Right lobe of liver (tissue), 6 donors: ENCODE data around the gene OSCP1. TPM values are rescaled to one million over a fixed set of nuclear protein-coding genes. Genes with fewer than 3 reads are reported as not detected.
A peak's percentile ranks its signal among the peaks of the same experiment; 100 is the strongest.

Source experiments
- ATAC-seq, 4 donors: fragments of 200-7000 bp; cut with Tn5 transposase; one replicate each; pipeline ENCODE4 v1.9.1; 2020; ENCODE audit warnings: mild to moderate bottlenecking in 4 of 4, moderate library complexity in 4 of 4
- DNase-seq, 3 donors: peaks; one replicate each; pipeline ENCODE4 v3.0.0-alpha.2; 2020
- H3K27ac ChIP-seq, 3 donors: fragments of 200-600 bp; one replicate each; pipeline ENCODE4 v1.8.0; 2022
- H3K27me3 ChIP-seq, 2 donors: fragments of 200-600 bp; one replicate each; pipeline ENCODE4 v1.8.0; 2022
- H3K36me3 ChIP-seq, 4 donors: fragments of 200-600 bp; sonication (generic) in 1 of 4; one replicate each; pipeline versions ENCODE4 v1.5.1 to v1.8.0; 2017 to 2022; ENCODE audit warnings: control low read depth in 1 of 4
- H3K4me1 ChIP-seq, 4 donors: fragments of 200-600 bp; sonication (generic) in 1 of 4; one replicate each; pipeline versions ENCODE4 v1.5.1 to v1.8.0; 2017 to 2022; ENCODE audit warnings: control low read depth in 1 of 4
- H3K4me3 ChIP-seq, 3 donors: fragments of 200-600 bp; one replicate each; pipeline ENCODE4 v1.8.0; 2022
- H3K9me3 ChIP-seq, 4 donors: fragments of 200-600 bp; sonication (generic) in 1 of 4; one replicate each; pipeline versions ENCODE4 v1.5.1 to v1.8.0; 2017 to 2022; ENCODE audit warnings: control low read depth in 1 of 4
- POLR2A ChIP-seq: fragments of 450-650 bp; IDR thresholded peaks from one replicate; pipeline ENCODE4 v1.6.1; 2017; ENCODE audit warnings: antibody characterized with exemption, mild to moderate bottlenecking
- WGBS: methylation state at CpG from one replicate; pipeline ENCODE4 v1.1.6; 2018; ENCODE audit warnings: low coverage, low lambda C conversion rate; ENCODE audit not compliant: insufficient coverage; ENCODE audit errors: missing lambda C conversion rate; 5-methylcytosine and 5-hydroxymethylcytosine counted together
- intact Hi-C, 2 donors: fragments of 100-400 bp; cut with DNase I; formaldehyde crosslinking; loops; one replicate each; pipeline versions ENCODE4 v1.11.2 to v1.14.1; 2022
- total RNA-seq, 6 experiments: library from RNA; depleted of rRNA in 2 of 6; stranded (reverse); fragments of >200 nt in 2 of 6; fragmentation: NEBNext Ultra II Directional in 3 of 6; extraction: Animal tissue kit (Norgen Biotek cat#: 25700) in 3 of 6; gene quantifications; one replicate each; pipeline versions ENCODE4 v1.1.0 to v1.2.4, GENCODE V29; 2016 to 2023
- TF ChIP-seq, protein P1 (sequence below), 4 donors: fragments of 200-600 bp in 3 of 4; fragments of 450-650 bp in 1 of 4; IDR thresholded peaks; one replicate each; pipeline versions ENCODE4 v1.5.1 to v1.8.0; 2016 to 2022; ENCODE audit warnings: antibody characterized with exemption in 4 of 4, mild to moderate bottlenecking in 2 of 4
- donor health status: DM: no; HTN: yes; CAD: no.
- donor health status: DM: no; HTN: no; CAD: no.
- donor health status: DM: no; HTN: no; CAD: no.
- donor health status: DM: no; HTN: yes; CAD: no.
- donor health status: DM: no; HTN: yes; CAD: no.

Gene OSCP1
- total RNA-seq, 6 experiments from 2014 or later, result 0.40 to 4.9 (median 1.7) TPM

DNA sequence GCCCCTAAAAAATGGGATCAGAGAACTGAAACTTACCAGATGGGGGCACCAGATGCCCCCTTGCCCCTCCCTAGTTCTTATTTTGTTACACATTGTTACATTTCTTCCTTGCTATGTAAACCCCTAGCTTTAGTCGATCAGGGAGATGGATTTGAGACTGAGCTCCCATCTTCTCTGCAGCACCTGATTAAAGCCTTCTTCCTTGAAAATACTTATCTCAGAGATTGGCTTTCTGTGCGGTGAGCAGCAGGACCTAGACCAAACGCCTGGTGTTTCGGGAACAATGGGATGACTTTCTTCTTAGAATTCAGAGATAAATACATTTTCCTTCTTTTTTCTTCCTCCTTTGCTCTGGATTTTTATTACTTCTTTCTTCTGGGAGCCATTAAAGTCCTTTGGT lies 35.9 kb downstream of the OSCP1 start:
- H3K27ac ChIP-seq, result no peak overlapping the region
- DNase-seq, result no peak
- H3K9me3 ChIP-seq, result no peaks in the 10 kb centered on the region
- H3K27me3 ChIP-seq, result no peaks in the 10 kb centered on the region
- intact Hi-C loops, result no loop called here
- WGBS, result 84% methylated on average over 4 of the region's 4 CpGs
- TF ChIP-seq, protein P1, sequence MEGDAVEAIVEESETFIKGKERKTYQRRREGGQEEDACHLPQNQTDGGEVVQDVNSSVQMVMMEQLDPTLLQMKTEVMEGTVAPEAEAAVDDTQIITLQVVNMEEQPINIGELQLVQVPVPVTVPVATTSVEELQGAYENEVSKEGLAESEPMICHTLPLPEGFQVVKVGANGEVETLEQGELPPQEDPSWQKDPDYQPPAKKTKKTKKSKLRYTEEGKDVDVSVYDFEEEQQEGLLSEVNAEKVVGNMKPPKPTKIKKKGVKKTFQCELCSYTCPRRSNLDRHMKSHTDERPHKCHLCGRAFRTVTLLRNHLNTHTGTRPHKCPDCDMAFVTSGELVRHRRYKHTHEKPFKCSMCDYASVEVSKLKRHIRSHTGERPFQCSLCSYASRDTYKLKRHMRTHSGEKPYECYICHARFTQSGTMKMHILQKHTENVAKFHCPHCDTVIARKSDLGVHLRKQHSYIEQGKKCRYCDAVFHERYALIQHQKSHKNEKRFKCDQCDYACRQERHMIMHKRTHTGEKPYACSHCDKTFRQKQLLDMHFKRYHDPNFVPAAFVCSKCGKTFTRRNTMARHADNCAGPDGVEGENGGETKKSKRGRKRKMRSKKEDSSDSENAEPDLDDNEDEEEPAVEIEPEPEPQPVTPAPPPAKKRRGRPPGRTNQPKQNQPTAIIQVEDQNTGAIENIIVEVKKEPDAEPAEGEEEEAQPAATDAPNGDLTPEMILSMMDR (IDR thresholded peaks at IDR 0.05), result no peak
- TF ChIP-seq POLR2A, result no peak
- ATAC-seq, result no peak
- no peaks in the 10 kb centered on the region for H3K36me3 ChIP-seq
- no peak overlapping the region for H3K4me3 ChIP-seq
- no peaks in the 10 kb centered on the region for H3K4me1 ChIP-seq

DNA sequence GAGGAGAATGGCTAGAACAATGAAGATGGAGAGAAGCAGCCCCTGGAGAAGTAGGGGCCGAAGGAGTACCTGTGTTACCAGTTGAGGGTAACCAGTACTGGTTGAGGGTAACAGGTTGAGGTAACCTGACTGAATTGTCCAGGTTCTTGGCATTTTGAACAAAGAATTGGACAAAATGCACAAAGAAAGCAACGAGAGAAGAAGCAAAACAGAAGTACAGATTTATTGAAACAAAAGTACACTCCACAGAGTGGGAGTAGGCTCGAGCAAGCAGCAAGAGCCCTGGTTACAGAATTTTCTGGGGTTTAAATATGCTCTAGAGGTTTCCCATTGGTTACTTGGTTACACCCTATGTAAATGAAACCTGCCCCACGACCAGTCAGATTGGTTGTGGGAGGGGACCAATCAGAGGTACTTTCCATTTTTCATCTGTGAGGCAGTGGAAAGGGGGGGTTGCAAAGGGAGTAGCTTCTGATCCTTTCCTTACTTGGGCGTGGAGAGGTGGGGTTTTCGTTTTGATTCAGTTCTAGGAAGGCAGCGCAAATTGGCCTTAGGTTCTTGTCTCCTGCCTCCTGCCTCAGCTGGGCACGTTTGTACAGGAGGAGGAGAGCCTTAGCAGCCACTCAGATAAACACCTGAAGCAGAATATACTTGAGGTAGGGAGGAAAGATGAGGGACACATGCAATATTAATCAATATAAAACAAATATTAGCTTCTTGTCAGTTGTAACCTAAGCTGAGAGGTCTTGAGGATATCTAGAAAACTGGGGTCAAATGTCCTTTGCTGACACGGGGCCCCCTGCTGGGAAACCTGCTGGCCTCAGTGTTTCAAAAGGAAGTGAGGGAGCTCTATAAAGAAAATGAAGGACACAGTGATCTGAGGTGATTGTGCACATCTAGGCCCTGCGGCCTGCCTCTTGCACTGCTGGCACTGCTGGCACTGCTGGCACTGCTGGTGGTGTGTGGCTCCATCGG lies 38.3 kb downstream of the OSCP1 start:
- H3K4me1 ChIP-seq, result no peaks in the 10 kb centered on the region
- H3K27ac ChIP-seq, result no peak overlapping the region
- 63% methylated on average over 10 of the region's 11 CpGs for WGBS
- DNase-seq, result no peak
- intact Hi-C loops, result no loop called here
- H3K27me3 ChIP-seq, result no peaks in the 10 kb centered on the region
- no peaks in the 10 kb centered on the region for H3K9me3 ChIP-seq
- H3K36me3 ChIP-seq, result no peaks in the 10 kb centered on the region
- TF ChIP-seq, protein P1 (IDR thresholded peaks at IDR 0.05), result no peak
- TF ChIP-seq POLR2A, result no peak
- ATAC-seq, result peak in 1 of 4 donors; percentile 34
- no peak overlapping the region for H3K4me3 ChIP-seq

DNA sequence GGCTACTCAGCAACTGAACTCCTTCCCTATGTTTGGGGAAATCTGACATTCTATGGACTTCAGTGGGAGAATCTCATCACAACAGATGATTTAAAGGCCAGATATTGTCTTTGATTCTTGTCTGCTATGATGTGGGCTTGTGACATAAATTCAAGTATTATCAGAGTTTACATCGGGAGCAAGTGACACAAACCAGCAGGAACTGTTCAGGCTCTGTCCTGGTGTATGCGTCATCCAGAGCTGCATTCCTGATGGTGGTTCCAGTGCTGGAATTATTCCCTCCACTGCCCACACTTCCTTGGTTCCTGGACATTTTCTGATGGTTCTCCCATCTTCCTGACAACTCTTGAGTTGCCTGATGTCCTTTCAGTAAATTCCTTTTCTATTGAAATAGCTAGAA lies 41.8 kb downstream of the OSCP1 start:
- 88% methylated on average over 1 of the region's 2 CpGs for WGBS
- no peaks in the 10 kb centered on the region for H3K9me3 ChIP-seq
- no peak overlapping the region for H3K27ac ChIP-seq
- H3K4me1 ChIP-seq, result no peaks in the 10 kb centered on the region
- no peak overlapping the region for H3K4me3 ChIP-seq
- H3K36me3 ChIP-seq, result no peaks in the 10 kb centered on the region
- TF ChIP-seq, protein P1 (IDR thresholded peaks at IDR 0.05), result no peak
- no peak for TF ChIP-seq POLR2A
- intact Hi-C loops, result no loop called here
- ATAC-seq (no peak), DNase-seq (no peak)
- H3K27me3 ChIP-seq, result no peaks in the 10 kb centered on the region

DNA sequence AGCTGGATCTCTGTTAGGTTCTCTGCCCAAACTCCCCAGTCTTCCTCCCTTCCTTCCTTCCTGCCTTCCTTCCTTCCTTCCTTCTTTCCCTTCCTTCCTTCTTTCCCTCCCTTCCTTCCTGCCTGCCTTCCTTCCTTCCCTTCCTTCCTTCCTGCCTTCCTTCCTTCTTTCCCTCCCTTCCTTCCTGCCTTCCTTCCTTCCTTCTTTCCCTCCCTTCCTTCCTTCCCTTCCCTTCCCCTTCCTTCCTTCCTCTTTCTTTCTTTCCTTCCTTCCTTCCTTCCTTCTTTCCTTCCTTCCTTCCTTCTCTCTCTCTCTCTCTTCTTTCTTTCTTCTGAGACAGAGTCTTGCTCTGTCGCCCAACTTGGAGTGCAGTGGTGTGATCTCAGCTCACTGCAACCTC lies 43.8 kb downstream of the OSCP1 start:
- ATAC-seq, result no peak
- no peaks in the 10 kb centered on the region for H3K36me3 ChIP-seq
- no peak overlapping the region for H3K4me3 ChIP-seq
- 70% methylated on average over 1 of the region's 1 CpG for WGBS
- no peak overlapping the region for H3K27ac ChIP-seq
- TF ChIP-seq, protein P1 (IDR thresholded peaks at IDR 0.05), result no peak
- TF ChIP-seq POLR2A, result no peak
- intact Hi-C loops, result no loop called here
- H3K4me1 ChIP-seq, result no peaks in the 10 kb centered on the region
- no peaks in the 10 kb centered on the region for H3K9me3 ChIP-seq
- DNase-seq, result no peak
- no peaks in the 10 kb centered on the region for H3K27me3 ChIP-seq
